A549 (cell line): ENCODE data around the gene ITSN2.

Experiments
- CEBPB ChIP-seq, 2 experiments: fragments of >200 bp in 1 of 2; sonication (Bioruptor Twin) in 1 of 2; formaldehyde crosslinking in 1 of 2; IDR thresholded peaks; 2 replicates each; pipeline ENCODE4 v1.6.1; 2012 to 2016
- EP300 ChIP-seq, 2 experiments: fragments of >200 bp; sonication (Bioruptor Twin); formaldehyde crosslinking; IDR thresholded peaks; 2 replicates in 1 of 2; 3 replicates in 1 of 2; pipeline ENCODE4 v1.6.1; 2016 to 2017
- JUNB ChIP-seq: fragments of >200 bp; sonication (Bioruptor Twin); formaldehyde crosslinking; IDR thresholded peaks from 2 replicates; pipeline ENCODE4 v1.6.1; 2016
- MYC ChIP-seq: IDR thresholded peaks from 2 replicates; pipeline ENCODE4 v1.6.1; 2012; ENCODE audit warnings: mild to moderate bottlenecking, inconsistent platforms, low read length, improper control_type of control experiment, borderline replicate concordance
- POLR2A ChIP-seq: IDR thresholded peaks from 2 replicates; pipeline ENCODE4 v1.6.1; 2012; ENCODE audit warnings: mild to moderate bottlenecking, low read length
- RARB ChIP-seq: fragments of 250-450 bp; sonication (Bioruptor Pico); IDR thresholded peaks from 2 replicates; pipeline ENCODE4 v1.8.0; 2021; ENCODE audit warnings: mild to moderate bottlenecking, moderate library complexity
- RCOR1 ChIP-seq: fragments of 150-350 bp; IDR thresholded peaks from 2 replicates; pipeline ENCODE4 v1.6.1; 2014; ENCODE audit warnings: antibody characterized with exemption, low read length, low read depth
- RNF2 ChIP-seq: fragments of 200-600 bp; sonication (generic); IDR thresholded peaks from 2 replicates; pipeline ENCODE4 v1.6.1; 2016; ENCODE audit warnings: low read depth, mild to moderate bottlenecking, antibody characterized with exemption, moderate library complexity, borderline replicate concordance
- SMC3 ChIP-seq: fragments of >200 bp; sonication (Bioruptor Twin); formaldehyde crosslinking; IDR thresholded peaks from 3 replicates; pipeline ENCODE4 v1.6.1; 2018; ENCODE audit warnings: inconsistent platforms
- TF ChIP-seq, protein P1 (sequence below): fragments of >200 bp; sonication (Bioruptor Twin); formaldehyde crosslinking; IDR thresholded peaks from 3 replicates; pipeline ENCODE4 v1.5.1; 2016
- TF ChIP-seq, protein P2 (sequence below): fragments of 450-650 bp; IDR thresholded peaks from 2 replicates; pipeline ENCODE4 v1.6.1; 2014; ENCODE audit warnings: antibody characterized with exemption
- TF ChIP-seq, protein P3 (sequence below): IDR thresholded peaks from 2 replicates; pipeline ENCODE4 v1.6.1; 2012
- TF ChIP-seq, protein P4 (sequence below): fragments of 150-350 bp; IDR thresholded peaks from 2 replicates; pipeline ENCODE4 v1.6.1; 2014; ENCODE audit warnings: low read depth, mild to moderate bottlenecking, low read length

DNA sequence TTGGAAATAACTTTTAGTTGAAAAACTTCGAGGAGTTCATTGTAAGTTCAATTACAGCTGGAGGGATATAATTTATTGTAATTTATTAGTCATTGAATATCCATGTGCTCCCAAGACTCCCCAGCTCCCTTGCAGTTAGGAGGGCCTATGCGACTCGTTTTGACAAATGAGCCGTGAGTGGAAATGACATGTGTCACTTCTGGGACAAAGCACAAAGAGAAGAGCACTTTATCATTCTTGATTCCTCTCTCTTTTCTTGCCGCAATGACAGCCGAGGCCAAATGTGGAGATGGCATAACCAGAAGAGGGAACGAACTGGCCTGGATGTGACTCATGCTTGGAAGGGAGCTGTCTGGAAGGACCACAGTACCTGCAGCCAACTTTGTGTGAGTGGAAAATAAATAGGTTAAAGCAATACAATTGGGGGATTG is 44.2 kb upstream of the ITSN2 start:
- TF ChIP-seq, protein P1, sequence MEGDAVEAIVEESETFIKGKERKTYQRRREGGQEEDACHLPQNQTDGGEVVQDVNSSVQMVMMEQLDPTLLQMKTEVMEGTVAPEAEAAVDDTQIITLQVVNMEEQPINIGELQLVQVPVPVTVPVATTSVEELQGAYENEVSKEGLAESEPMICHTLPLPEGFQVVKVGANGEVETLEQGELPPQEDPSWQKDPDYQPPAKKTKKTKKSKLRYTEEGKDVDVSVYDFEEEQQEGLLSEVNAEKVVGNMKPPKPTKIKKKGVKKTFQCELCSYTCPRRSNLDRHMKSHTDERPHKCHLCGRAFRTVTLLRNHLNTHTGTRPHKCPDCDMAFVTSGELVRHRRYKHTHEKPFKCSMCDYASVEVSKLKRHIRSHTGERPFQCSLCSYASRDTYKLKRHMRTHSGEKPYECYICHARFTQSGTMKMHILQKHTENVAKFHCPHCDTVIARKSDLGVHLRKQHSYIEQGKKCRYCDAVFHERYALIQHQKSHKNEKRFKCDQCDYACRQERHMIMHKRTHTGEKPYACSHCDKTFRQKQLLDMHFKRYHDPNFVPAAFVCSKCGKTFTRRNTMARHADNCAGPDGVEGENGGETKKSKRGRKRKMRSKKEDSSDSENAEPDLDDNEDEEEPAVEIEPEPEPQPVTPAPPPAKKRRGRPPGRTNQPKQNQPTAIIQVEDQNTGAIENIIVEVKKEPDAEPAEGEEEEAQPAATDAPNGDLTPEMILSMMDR: no peak
- TF ChIP-seq CEBPB (IDR thresholded peaks at IDR 0.05): no peak
- TF ChIP-seq, protein P2, sequence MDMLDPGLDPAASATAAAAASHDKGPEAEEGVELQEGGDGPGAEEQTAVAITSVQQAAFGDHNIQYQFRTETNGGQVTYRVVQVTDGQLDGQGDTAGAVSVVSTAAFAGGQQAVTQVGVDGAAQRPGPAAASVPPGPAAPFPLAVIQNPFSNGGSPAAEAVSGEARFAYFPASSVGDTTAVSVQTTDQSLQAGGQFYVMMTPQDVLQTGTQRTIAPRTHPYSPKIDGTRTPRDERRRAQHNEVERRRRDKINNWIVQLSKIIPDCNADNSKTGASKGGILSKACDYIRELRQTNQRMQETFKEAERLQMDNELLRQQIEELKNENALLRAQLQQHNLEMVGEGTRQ: no peak
- TF ChIP-seq, protein P3, sequence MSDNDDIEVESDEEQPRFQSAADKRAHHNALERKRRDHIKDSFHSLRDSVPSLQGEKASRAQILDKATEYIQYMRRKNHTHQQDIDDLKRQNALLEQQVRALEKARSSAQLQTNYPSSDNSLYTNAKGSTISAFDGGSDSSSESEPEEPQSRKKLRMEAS: no peak
- TF ChIP-seq SMC3: no peak
- TF ChIP-seq JUNB: no peak
- no peak for TF ChIP-seq POLR2A
- TF ChIP-seq RNF2: no peak
- TF ChIP-seq EP300 (IDR thresholded peaks at IDR 0.05): no peak
- no peak for TF ChIP-seq RCOR1
- no peak for TF ChIP-seq RARB (CRISPR knock-in tag)
- no peak for TF ChIP-seq MYC
- TF ChIP-seq, protein P4, sequence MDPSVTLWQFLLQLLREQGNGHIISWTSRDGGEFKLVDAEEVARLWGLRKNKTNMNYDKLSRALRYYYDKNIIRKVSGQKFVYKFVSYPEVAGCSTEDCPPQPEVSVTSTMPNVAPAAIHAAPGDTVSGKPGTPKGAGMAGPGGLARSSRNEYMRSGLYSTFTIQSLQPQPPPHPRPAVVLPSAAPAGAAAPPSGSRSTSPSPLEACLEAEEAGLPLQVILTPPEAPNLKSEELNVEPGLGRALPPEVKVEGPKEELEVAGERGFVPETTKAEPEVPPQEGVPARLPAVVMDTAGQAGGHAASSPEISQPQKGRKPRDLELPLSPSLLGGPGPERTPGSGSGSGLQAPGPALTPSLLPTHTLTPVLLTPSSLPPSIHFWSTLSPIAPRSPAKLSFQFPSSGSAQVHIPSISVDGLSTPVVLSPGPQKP: no peak
